HAP-1 (cell line): Measurements from ENCODE around the gene TBC1D12.

ENCODE experiments used
- DNase-seq, 2 experiments: peaks; one replicate each; pipeline ENCODE4 v3.0.0-alpha.2; 2016 to 2020; ENCODE audit warnings: low spot score in 2 of 2
- H3K27me3 ChIP-seq: fragments of 250-450 bp; sonication (Bioruptor Pico); 2 replicates; pipeline ENCODE4 v1.5.1; 2020; ENCODE audit warnings: low read depth, mild to moderate bottlenecking, moderate library complexity
- H3K36me3 ChIP-seq: fragments of 250-450 bp; sonication (Bioruptor Pico); replicated peaks from 2 replicates; pipeline ENCODE4 v1.5.1; 2020; ENCODE audit warnings: mild to moderate bottlenecking
- H3K4me1 ChIP-seq: fragments of 250-450 bp; sonication (Bioruptor Pico); 2 replicates; pipeline ENCODE4 v1.5.1; 2020; ENCODE audit warnings: mild to moderate bottlenecking
- H3K4me3 ChIP-seq: fragments of 250-450 bp; sonication (Bioruptor Pico); 2 replicates; pipeline ENCODE4 v1.5.1; 2020; ENCODE audit warnings: mild to moderate bottlenecking, moderate library complexity
- H3K9me3 ChIP-seq: fragments of 250-450 bp; sonication (Bioruptor Pico); 2 replicates; pipeline ENCODE4 v1.5.1; 2020; ENCODE audit warnings: mild to moderate bottlenecking, moderate library complexity
- in situ Hi-C: fragments of 300-500 bp; cut with MboI; formaldehyde crosslinking; loops from 3 replicates; pipeline ENCODE4 v1.14.3; 2020; ENCODE audit warnings: low sequenced_read_pairs, inconsistent platforms, mixed read lengths

Gene TBC1D12

DNA sequence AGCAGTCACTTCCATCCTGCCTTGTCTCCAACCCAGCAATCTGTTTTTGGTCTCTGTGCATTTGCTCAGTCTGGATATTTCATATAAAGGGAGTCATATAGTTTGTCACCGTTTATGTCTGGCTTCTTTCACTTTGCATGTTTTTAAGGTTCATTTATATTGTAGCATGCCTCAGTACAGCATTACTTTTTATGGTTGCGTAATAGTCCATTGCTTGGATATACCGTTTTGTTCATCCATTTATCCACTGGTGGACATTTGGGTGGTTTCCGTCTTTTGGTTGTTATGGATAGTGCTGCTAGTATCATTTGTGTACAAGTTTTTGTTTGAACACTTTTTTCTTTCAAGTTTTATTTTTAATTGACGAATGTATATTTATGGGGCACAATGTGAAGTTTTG is 18.2 kb downstream of the TBC1D12 start:
- DNase-seq, result no peak
- no peaks in the 10 kb centered on the region for H3K36me3 ChIP-seq
- no peaks in the 10 kb centered on the region for H3K4me1 ChIP-seq
- H3K9me3 ChIP-seq, result no peaks in the 10 kb centered on the region
- in situ Hi-C loops, result no loop called here
- H3K27me3 ChIP-seq, result no peaks in the 10 kb centered on the region
- H3K4me3 ChIP-seq, result no peak overlapping the region

DNA sequence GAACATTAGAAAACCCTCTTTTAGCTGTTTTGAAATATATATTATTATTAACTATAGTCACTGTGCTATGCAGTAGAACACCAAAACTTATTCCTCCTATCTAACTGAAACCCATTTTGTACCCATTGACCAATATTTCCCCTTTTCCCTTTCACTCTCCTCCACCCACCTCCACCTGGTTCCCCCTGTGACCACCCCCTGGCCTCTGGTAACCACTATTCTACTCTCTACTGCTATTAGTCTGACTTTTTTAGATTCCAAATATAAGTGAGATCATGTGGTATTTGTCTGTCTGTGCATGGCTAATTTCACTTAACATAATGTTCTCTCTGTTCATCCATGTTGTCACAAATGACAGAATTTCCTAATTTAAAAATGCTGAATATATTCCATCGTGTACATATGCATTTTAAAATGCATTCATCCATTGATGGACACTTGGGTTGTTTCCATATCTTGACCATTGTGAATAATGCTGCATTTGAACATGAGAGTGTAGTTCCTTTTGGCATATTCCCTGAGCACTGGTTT is 18.7 kb downstream of the TBC1D12 start:
- in situ Hi-C loops, result no loop called here
- Histone ChIP-seq H3K27me3 (no peaks in the 10 kb centered on the region), H3K9me3 (no peaks in the 10 kb centered on the region), H3K36me3 (no peaks in the 10 kb centered on the region), H3K4me3 (no peak overlapping the region), H3K4me1 (no peaks in the 10 kb centered on the region)
- no peak for DNase-seq

DNA sequence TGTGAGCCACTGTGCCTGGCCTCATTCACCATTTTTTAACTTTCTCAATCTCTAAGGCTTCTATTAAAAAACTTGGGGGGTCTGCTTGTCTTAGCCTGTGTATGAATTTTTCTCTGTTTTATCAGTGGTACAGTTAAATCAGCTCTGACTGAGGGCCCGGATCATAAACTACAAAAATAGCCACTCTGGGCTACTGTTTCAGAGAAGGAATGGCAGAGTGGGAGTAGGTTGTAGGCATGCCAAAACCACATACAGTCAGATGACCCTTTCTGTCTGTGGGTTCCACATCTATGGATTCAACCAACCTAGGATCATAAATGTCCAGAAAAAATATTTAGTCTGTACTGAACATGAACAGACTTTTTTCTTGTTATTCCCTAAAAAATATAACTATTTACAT is 21.3 kb downstream of the TBC1D12 start:
- in situ Hi-C loops, result no loop called here
- H3K27me3 ChIP-seq, result no peaks in the 10 kb centered on the region
- H3K9me3 ChIP-seq, result no peaks in the 10 kb centered on the region; the same call in 1 of the 2 replicates
- DNase-seq, result no peak
- no peak overlapping the region for H3K4me3 ChIP-seq
- no peaks in the 10 kb centered on the region for H3K4me1 ChIP-seq
- H3K36me3 ChIP-seq, result no peaks in the 10 kb centered on the region

DNA sequence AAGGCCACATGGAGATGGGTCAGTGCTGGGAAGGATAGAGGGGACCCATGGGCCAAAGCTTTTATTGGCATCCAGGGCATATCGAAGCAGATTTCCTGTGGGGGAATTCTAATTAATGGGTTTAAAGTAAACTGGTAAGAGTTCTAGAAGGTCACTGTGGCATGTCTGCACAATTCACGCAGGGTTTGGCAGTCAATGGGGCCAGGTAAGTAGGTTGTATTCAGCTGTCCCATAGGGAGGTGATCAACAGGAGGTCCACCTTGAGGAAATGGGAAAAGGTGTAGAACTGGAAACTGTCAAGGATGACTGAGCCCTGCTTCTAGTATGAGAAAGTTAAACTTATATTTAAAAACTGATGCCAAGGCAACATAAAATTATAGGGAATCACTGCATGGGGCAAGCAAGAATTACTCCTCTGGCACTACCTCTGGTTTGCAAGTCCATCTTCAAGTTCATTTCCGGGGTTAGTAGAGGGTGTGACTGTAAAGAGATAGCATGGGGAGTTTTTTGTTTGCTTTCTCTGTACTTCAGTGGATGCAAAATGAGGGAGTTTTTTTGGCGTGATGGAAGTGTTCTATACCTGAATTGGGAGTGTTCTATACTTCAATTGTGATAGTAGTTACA is 22.5 kb downstream of the TBC1D12 start:
- DNase-seq, result no peak
- Histone ChIP-seq H3K27me3 (no peaks in the 10 kb centered on the region), H3K36me3 (no peaks in the 10 kb centered on the region), H3K9me3 (no peaks in the 10 kb centered on the region; the same call in 1 of the 2 replicates), H3K4me1 (peaks cover 5% of the 10 kb centered on the region), H3K4me3 (no peak overlapping the region)
- in situ Hi-C loops, result no loop called here

DNA sequence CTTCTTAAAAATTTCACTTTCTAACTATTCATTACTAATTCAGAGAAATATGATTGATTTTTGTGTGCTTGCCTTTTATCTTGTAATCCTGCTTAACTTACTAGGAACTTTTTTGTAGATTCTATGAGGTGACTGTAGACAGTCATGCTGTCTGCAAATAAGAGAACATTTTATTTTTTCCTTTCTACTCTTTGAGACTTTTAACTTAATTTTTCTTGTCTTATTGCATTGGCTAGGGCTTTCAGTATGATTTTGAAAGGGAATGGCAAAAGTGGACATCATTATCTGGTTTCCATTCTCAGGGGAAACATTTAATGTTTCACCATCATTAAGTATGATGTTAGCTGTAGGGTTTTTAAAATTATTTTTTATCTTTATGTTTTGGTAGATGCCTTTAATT is 23.6 kb downstream of the TBC1D12 start:
- no peaks in the 10 kb centered on the region; the same call in 1 of the 2 replicates for H3K9me3 ChIP-seq
- H3K36me3 ChIP-seq, result no peaks in the 10 kb centered on the region
- H3K4me1 ChIP-seq, result peaks cover 15% of the 10 kb centered on the region
- no peak overlapping the region for H3K4me3 ChIP-seq
- no peak for DNase-seq
- in situ Hi-C loops, result no loop called here
- H3K27me3 ChIP-seq, result no peaks in the 10 kb centered on the region

- in situ Hi-C loops, result no loop called here
These were observed 24.8 kb downstream of the TBC1D12 start for GRCh38 chr10:94427166-94427565.

DNA sequence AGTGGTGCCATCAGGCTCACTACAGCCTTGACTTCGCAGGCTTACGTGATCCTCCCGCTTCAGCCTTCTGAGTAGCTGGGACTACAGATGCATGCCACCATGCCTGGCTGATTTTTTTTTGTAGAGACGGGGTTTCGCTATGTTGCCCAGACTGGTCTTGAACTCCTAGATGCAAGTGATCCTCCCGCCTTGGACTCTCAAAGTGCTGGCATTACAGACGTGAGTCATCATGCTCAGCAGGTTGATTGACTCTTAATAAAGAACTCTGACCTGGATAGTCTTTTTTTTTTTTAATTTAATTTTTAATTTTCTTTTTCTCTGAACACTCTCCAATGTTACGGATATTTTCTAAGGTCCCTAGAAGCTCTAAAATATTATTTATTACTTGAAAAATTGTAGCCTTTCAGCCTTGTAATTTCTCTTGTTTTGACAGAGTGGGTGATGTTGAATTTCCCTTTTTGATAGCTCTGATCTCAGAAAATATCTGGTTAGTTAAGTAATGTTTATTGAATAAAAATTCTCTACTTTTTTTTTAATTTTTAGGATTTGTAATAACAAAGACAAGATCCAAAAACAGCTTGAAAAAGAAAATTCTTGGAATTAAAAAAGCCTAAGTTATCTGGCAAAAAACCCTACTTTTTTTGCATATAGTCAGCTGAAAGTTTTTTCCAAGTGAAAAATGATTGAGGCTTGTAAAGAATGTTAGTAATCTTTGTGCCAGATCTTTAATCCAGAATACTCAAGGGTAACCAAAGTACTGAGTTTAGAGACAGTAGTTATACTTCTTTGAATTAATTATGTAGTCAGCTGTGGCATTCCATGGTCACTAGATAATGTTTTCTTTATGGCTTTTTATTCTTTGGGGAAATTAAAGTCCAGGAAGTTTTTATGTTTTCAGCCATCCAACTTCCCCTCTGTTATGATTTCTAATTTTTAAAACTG is 26.7 kb downstream of the TBC1D12 start:
- H3K27me3 ChIP-seq, result no peaks in the 10 kb centered on the region
- H3K36me3 ChIP-seq, result no peaks in the 10 kb centered on the region
- H3K9me3 ChIP-seq, result no peaks in the 10 kb centered on the region; the same call in 1 of the 2 replicates
- in situ Hi-C loops, result no loop called here
- H3K4me3 ChIP-seq, result no peak overlapping the region
- DNase-seq, result no peak
- H3K4me1 ChIP-seq, result peaks cover 16% of the 10 kb centered on the region

More at GRCh38 chr10:94427166-94427565, 24.8 kb downstream of the TBC1D12 start:
- H3K27me3 ChIP-seq, result no peaks in the 10 kb centered on the region
- H3K4me1 ChIP-seq, result peaks cover 16% of the 10 kb centered on the region
- no peak overlapping the region for H3K4me3 ChIP-seq
- DNase-seq, result no peak
- no peaks in the 10 kb centered on the region; the same call in 1 of the 2 replicates for H3K9me3 ChIP-seq
- H3K36me3 ChIP-seq, result no peaks in the 10 kb centered on the region

DNA sequence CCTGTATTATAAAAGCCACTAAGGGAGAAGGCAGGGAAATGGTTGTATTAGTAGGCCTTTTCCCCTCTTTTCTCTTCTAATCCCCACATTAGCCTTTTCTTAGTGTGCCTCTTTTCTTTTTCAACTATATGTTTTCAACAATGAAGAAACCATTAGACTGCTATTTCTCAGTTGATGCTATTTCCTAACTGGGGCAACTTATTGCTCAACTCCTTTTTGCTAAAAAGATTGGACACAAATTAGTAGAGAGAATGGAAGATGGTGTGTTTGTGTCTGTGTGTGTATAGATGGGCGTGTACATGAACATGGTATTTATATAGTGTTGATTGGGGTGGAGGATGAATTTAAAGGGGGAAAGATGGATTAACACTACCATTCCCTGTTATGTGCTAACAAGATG is 28.4 kb downstream of the TBC1D12 start:
- no peak overlapping the region for H3K4me3 ChIP-seq
- in situ Hi-C loops, result no loop called here
- no peak for DNase-seq

DNA sequence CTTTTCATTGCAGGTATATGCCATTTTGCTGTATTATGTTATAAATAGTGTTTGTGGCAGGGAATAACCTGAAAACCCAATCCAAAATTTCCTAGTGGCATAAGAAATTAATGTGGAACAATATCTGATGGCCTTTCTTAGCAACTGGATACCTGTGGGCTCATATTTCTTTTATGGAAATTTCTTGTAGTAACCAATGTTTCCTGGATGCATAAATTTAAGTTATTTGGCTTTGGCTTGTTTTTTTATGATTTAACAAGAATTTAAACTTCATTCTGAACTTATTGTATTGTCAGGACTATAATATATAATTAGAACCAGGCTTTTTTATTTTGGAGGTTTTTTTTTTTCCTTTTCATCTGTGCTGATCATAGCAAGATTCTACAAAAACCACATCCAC is 30.1 kb downstream of the TBC1D12 start:
- Histone ChIP-seq H3K4me1 (peaks cover 21% of the 10 kb centered on the region), H3K27me3 (peaks cover 3% of the 10 kb centered on the region; the same call in 1 of the 2 replicates), H3K36me3 (no peaks in the 10 kb centered on the region), H3K4me3 (no peak overlapping the region), H3K9me3 (0 out of 2 replicates have a peak, but pooled peaks cover 2% of the 10 kb centered on the region)
- in situ Hi-C loops, result no loop called here
- DNase-seq, result no peak

More for the DNA sequence above, 28.4 kb downstream of the TBC1D12 start:
- Histone ChIP-seq H3K9me3 (no peaks in the 10 kb centered on the region; the same call in 1 of the 2 replicates), H3K4me1 (peaks cover 21% of the 10 kb centered on the region), H3K27me3 (peaks cover 3% of the 10 kb centered on the region; the same call in 1 of the 2 replicates), H3K36me3 (no peaks in the 10 kb centered on the region)

GRCh38 chr10:94439275-94439861 is 37.0 kb downstream of the TBC1D12 start:
- Histone ChIP-seq H3K27me3 (peaks cover 3% of the 10 kb centered on the region; the same call in 1 of the 2 replicates), H3K36me3 (no peaks in the 10 kb centered on the region), H3K9me3 (0 out of 2 replicates have a peak, but pooled peaks cover 2% of the 10 kb centered on the region), H3K4me3 (no peak overlapping the region), H3K4me1 (peaks cover 5% of the 10 kb centered on the region; the same call in 1 of the 2 replicates)
- no peak for DNase-seq
- in situ Hi-C loops, result no loop called here

GRCh38 chr10:94440096-94440495 is 37.8 kb downstream of the TBC1D12 start:
- no peak overlapping the region for H3K4me3 ChIP-seq
- in situ Hi-C loops, result no loop called here
- 0 out of 2 replicates have a peak, but pooled peaks cover 2% of the 10 kb centered on the region for H3K9me3 ChIP-seq
- H3K36me3 ChIP-seq, result no peaks in the 10 kb centered on the region
- DNase-seq, result no peak
- peaks cover 2% of the 10 kb centered on the region; the same call in 1 of the 2 replicates for H3K27me3 ChIP-seq
- H3K4me1 ChIP-seq, result peaks cover 3% of the 10 kb centered on the region; the same call in 1 of the 2 replicates

DNA sequence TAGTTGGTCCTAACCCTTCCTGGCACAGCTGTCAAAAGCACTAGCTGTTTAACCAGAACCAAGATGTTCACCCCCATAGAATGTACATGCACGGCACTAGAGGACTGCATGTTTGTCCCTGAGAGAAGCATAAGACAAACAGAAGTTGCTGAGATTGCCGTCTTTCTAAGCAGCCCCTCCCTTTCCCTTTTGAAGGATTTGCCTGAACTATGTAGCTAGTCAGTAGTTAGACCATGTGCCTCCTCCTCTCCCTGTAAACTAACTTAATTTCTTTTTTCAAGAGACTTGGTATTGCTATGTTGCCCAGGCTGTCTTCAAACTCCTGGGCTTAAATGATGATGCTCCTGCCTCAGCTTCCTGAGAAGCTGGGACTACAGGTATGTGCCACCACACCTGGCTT is 40.7 kb downstream of the TBC1D12 start:
- Histone ChIP-seq H3K4me3 (no peak overlapping the region), H3K9me3 (no peaks in the 10 kb centered on the region), H3K36me3 (no peaks in the 10 kb centered on the region), H3K27me3 (no peaks in the 10 kb centered on the region), H3K4me1 (no peaks in the 10 kb centered on the region)
- in situ Hi-C loops, result no loop called here
- DNase-seq, result no peak

GRCh38 chr10:94443549-94443948 is 41.2 kb downstream of the TBC1D12 start:
- DNase-seq, result no peak
- Histone ChIP-seq H3K27me3 (no peaks in the 10 kb centered on the region), H3K4me3 (no peak overlapping the region), H3K36me3 (no peaks in the 10 kb centered on the region), H3K4me1 (no peaks in the 10 kb centered on the region), H3K9me3 (no peaks in the 10 kb centered on the region)
- in situ Hi-C loops, result no loop called here
